SHP77 (cell line): ENCODE measurements around the gene IL12RB2.

Source experiments
- DNase-seq, 2 experiments: peaks; one replicate each; lab custom pipeline; 2025; lab: John Stamatoyannopoulos, UW

Gene IL12RB2

GRCh38 chr1:67348586-67349252 lies 41.0 kb downstream of the IL12RB2 start:
- DNase-seq = no peak

GRCh38 chr1:67350783-67351182 lies 43.1 kb downstream of the IL12RB2 start:
- DNase-seq = no peak

DNA sequence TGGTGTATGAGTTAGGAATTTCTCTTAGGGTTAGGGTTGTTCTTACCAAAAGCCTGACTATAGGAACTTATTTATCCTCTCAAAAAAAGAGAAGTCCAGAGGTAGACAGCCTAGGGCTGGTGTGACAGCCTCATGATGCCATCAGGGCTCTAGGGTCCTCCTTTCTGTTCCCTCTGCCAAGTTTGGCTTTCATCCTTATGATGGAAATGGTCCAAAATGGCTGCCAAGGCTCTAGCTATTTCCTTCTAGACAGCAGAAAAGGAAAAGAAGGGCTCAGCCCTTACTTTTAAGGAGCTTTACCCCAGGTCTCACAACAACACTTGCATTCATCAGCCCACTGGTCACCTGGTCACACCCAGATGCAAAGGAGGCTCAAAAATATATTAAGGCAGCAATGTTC lies 44.5 kb downstream of the IL12RB2 start:
- DNase-seq = no peak

GRCh38 chr1:67355745-67356424 lies 48.2 kb downstream of the IL12RB2 start:
- DNase-seq = no peak

- no peak for DNase-seq
Measured at GRCh38 chr1:67359592-67359991, 51.9 kb downstream of the IL12RB2 start.

GRCh38 chr1:67361641-67362040 lies 54.0 kb downstream of the IL12RB2 start:
- no peak for DNase-seq

GRCh38 chr1:67367370-67368045 lies 59.8 kb downstream of the IL12RB2 start:
- DNase-seq = peak; percentile 36 to 68

GRCh38 chr1:67368046-67368514 lies 60.4 kb downstream of the IL12RB2 start:
- no peak for DNase-seq

DNA sequence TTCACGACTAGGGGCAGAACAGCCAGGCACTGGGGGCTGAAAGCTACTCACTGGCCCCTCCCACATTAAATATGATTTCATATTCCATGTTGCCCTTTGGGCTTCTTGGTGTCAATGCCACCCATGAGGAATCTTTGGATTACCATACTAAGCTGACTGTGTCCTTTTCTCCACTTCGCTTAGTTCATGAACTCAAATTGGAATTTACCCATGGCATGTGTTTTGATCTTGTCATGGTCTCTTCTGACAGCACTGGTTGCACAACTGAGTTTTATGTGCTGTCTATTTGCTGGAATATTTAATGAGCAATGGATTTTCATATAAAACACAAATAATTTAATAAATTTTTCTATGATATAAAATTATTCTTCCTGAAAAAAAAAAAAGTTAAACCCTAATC lies 63.4 kb downstream of the IL12RB2 start:
- no peak for DNase-seq

DNA sequence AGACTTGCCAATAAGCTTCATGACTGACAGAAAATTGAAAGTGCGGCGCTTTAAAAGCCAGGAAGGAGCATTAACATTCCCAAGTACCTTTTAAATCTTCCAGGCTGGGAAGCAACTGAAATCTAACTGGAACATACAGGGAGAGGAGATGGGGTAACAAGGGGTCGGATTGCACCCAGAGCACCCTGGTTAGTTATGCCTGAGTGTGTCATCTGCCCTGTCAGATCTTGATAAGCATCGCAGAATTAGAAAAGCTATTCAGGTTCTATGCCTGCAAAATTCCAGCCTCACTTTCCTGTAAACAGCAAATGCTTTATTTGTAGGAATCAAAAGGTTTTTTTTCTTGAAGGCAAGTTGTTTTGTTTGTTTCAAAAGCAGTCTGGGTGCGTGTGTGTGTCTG lies 64.0 kb downstream of the IL12RB2 start:
- no peak for DNase-seq

- DNase-seq = no peak
Measured at GRCh38 chr1:67372136-67372535, 64.5 kb downstream of the IL12RB2 start.

DNA sequence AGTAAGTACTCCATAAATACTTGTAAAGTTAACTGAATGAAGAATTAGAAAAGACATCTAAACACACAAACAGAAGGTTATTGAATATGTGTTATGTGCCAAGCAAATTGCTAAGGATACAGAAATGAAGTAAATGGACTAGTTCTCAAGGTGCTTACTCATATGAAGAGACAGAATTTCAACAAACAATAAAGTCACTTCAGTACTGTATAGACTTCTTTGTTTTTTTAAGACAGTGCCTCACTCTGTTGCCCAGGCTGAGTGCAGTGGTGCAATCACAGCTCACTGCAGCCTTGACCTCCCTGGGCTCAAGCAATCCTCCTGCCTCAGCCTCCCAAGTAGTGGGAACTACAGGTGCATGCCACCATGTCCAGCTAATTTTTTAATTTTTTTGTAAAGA lies 65.2 kb downstream of the IL12RB2 start:
- DNase-seq = no peak

- DNase-seq = no peak
Measured at GRCh38 chr1:67376381-67376780, 68.7 kb downstream of the IL12RB2 start.

DNA sequence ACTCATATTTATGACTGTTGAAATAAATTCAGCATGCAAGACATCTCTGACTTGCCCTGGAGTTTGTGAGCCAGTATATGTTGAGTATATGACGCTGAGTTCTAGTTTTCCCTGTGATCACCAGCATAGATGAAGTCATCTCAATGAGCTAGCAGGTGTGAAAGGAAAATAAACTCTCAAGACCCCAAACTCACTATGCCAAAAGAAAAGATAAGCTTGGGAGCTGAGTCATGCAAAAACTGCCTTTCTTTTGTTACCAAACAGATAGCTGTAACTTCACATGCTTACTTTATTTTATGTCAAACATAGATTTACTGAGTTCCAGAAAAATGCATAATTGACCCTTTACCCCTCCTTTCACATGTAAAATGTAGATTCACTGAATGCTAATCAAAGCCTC lies 69.6 kb downstream of the IL12RB2 start:
- no peak for DNase-seq

- DNase-seq = no peak
Measured at GRCh38 chr1:67381154-67381553, 73.5 kb downstream of the IL12RB2 start.

DNA sequence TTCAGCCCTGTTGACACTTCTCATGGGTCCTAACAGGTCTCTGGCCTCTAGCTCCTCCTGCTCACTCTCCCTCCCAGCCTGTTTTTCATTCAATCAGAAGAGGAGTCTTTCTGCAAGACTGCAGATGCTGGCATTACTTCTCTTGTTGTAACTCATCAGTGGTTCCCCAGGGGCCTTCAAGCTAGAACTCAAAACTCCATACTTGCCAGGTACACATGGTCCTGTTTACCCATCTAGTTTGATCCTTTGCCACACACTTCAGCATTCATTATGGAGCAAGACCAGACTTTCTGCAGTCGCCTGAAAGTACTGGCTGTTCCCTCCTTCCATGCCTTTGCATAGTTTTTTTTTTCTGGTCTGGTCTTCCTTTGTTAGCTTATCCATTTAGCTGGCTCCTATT lies 74.6 kb downstream of the IL12RB2 start:
- no peak for DNase-seq

DNA sequence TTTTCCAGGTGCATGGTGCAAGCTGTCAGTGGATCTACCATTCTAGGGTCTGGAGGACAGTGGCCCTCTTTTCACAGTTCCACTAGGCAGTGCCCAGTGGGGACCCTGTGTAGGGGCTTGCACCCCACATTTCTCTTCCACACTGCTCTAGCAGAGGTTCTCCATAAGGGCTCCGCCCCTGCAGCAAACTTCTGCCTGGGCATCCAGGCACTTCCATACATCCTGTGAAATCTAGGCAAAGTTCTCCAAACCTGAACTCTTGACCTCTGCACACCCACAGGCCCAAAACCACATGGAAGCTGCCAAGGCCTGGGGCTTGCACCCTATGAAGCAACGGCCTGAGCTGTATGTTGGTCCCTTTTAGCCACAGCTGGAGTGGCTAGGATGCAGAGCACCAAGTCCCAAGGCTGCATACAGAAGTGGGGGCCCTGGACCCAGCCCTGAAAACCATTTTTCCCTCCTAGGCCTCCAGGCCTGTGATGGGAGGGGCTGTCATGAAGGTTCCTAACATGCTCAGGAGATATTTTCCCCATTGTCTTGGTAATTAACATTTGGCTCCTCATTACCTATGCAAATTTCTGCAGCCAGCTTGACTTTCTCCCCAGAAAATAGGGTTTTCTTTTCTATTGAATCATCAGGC lies 76.4 kb downstream of the IL12RB2 start:
- DNase-seq = no peak

GRCh38 chr1:67390041-67390887 lies 82.6 kb downstream of the IL12RB2 start:
- DNase-seq = no peak

GRCh38 chr1:67393240-67393639 lies 85.6 kb downstream of the IL12RB2 start:
- no peak for DNase-seq

- no peak for DNase-seq
Measured at GRCh38 chr1:67393737-67394136, 86.1 kb downstream of the IL12RB2 start.

GRCh38 chr1:67394548-67394947 lies 86.9 kb downstream of the IL12RB2 start:
- DNase-seq = no peak
